ENCODE data around the gene GLRA2. TPM values are rescaled to one million over a fixed set of nuclear protein-coding genes. Genes with fewer than 3 reads are reported as not detected.

GLRA2 gene
- not detected for polyA plus RNA-seq (2012; ENCODE audit: insufficient read depth, insufficient read length, low read depth)

- H3K27me3 ChIP-seq, result peaks cover 10% of the 10 kb centered on the region
- TF ChIP-seq CTCF (IDR thresholded peaks at IDR 0.05; ENCODE audit: low read depth, low read length), result no peak
- no peaks in the 10 kb centered on the region for H3K9me3 ChIP-seq
- H3K4me3 ChIP-seq (ENCODE audit: low read depth, low read length), result no peak within 1 kb of the TSS
- DNase-seq, result no peak
- no peaks in the 10 kb centered on the region for H3K36me3 ChIP-seq
- H3K4me1 ChIP-seq, result no peaks in the 10 kb centered on the region
Observed at GRCh38 chrX:14529290-14529989, at the start of gene GLRA2. GLRA2 (plus strand) TSS chrX:14529536; CDS start chrX:14530058, 522 bp downstream.

- TF ChIP-seq CTCF (IDR thresholded peaks at IDR 0.05; ENCODE audit: low read depth, low read length), result no peak
- Histone ChIP-seq H3K4me3 (ENCODE audit: low read depth, low read length) (no peak overlapping the region), H3K4me1 (no peaks in the 10 kb centered on the region), H3K36me3 (no peaks in the 10 kb centered on the region), H3K27me3 (no peaks in the 10 kb centered on the region), H3K9me3 (no peaks in the 10 kb centered on the region)
- no peak for DNase-seq
Observed at GRCh38 chrX:14489437-14489836, 39.9 kb upstream of the GLRA2 start.

GRCh38 chrX:14491689-14492088 lies 37.6 kb upstream of the GLRA2 start:
- H3K27me3 ChIP-seq, result no peaks in the 10 kb centered on the region
- H3K4me1 ChIP-seq, result no peaks in the 10 kb centered on the region
- no peak for DNase-seq
- H3K36me3 ChIP-seq, result no peaks in the 10 kb centered on the region
- no peak overlapping the region for H3K4me3 ChIP-seq (ENCODE audit: low read depth, low read length)
- H3K9me3 ChIP-seq, result no peaks in the 10 kb centered on the region
- no peak for TF ChIP-seq CTCF (IDR thresholded peaks at IDR 0.05; ENCODE audit: low read depth, low read length)

- H3K9me3 ChIP-seq, result no peaks in the 10 kb centered on the region
- TF ChIP-seq CTCF (IDR thresholded peaks at IDR 0.05; ENCODE audit: low read depth, low read length), result no peak
- no peak overlapping the region for H3K4me3 ChIP-seq (ENCODE audit: low read depth, low read length)
- H3K27me3 ChIP-seq, result no peaks in the 10 kb centered on the region
- no peak for DNase-seq
- no peaks in the 10 kb centered on the region for H3K36me3 ChIP-seq
- no peaks in the 10 kb centered on the region for H3K4me1 ChIP-seq
Observed at GRCh38 chrX:14496674-14497073, 32.7 kb upstream of the GLRA2 start.

GRCh38 chrX:14497184-14497666 lies 32.1 kb upstream of the GLRA2 start:
- DNase-seq, result no peak
- Histone ChIP-seq H3K27me3 (no peaks in the 10 kb centered on the region), H3K4me3 (ENCODE audit: low read depth, low read length) (no peak overlapping the region), H3K36me3 (no peaks in the 10 kb centered on the region), H3K4me1 (no peaks in the 10 kb centered on the region), H3K9me3 (no peaks in the 10 kb centered on the region)
- no peak for TF ChIP-seq CTCF (IDR thresholded peaks at IDR 0.05; ENCODE audit: low read depth, low read length)

- Histone ChIP-seq H3K27me3 (no peaks in the 10 kb centered on the region), H3K4me3 (ENCODE audit: low read depth, low read length) (no peak overlapping the region), H3K9me3 (no peaks in the 10 kb centered on the region), H3K36me3 (no peaks in the 10 kb centered on the region), H3K4me1 (no peaks in the 10 kb centered on the region)
- no peak for DNase-seq
- no peak for TF ChIP-seq CTCF (IDR thresholded peaks at IDR 0.05; ENCODE audit: low read depth, low read length)
Observed at GRCh38 chrX:14501327-14501726, 28.0 kb upstream of the GLRA2 start.

Data from BE2C (cell line).